Measurements from ENCODE around the gene B4GALT5.
"Not testable (repeated sequence)": the region's sequence is repeated elsewhere in the genome, so short reads cannot be mapped to it uniquely, and the experiment has no call there.

B4GALT5 gene

GRCh38 chr20:49737260-49737659 is 23.6 kb upstream of the B4GALT5 start:
- no peak overlapping the region for H3K4me3 ChIP-seq (replicated peaks; ENCODE audit: low read depth, low read length)
- DNase-seq (ENCODE audit: extremely low read depth, low read depth): no peak
- no peak for TF ChIP-seq CTCF (IDR thresholded peaks at IDR 0.05; ENCODE audit: low read depth, low read length, missing control alignments)

- no peak for TF ChIP-seq CTCF (IDR thresholded peaks at IDR 0.05; ENCODE audit: low read depth, low read length, missing control alignments)
- no peak for DNase-seq (ENCODE audit: extremely low read depth, low read depth)
These were observed 16.1 kb upstream of the B4GALT5 start for GRCh38 chr20:49729780-49730179.

GRCh38 chr20:49727894-49728885 is 14.5 kb upstream of the B4GALT5 start:
- no peak overlapping the region for H3K4me3 ChIP-seq (replicated peaks; ENCODE audit: low read depth, low read length)
- TF ChIP-seq CTCF (IDR thresholded peaks at IDR 0.05; ENCODE audit: low read depth, low read length, missing control alignments): no peak
- no peak for DNase-seq (ENCODE audit: extremely low read depth, low read depth)

More at GRCh38 chr20:49729780-49730179, 16.1 kb upstream of the B4GALT5 start:
- no peak overlapping the region for H3K4me3 ChIP-seq (replicated peaks; ENCODE audit: low read depth, low read length)

GRCh38 chr20:49727478-49727877 is 13.8 kb upstream of the B4GALT5 start:
- no peak overlapping the region for H3K4me3 ChIP-seq (replicated peaks; ENCODE audit: low read depth, low read length)
- no peak for TF ChIP-seq CTCF (IDR thresholded peaks at IDR 0.05; ENCODE audit: low read depth, low read length, missing control alignments)
- DNase-seq (ENCODE audit: extremely low read depth, low read depth): no peak

GRCh38 chr20:49725694-49726093 is 12.0 kb upstream of the B4GALT5 start:
- H3K4me3 ChIP-seq (replicated peaks; ENCODE audit: low read depth, low read length): no peak overlapping the region
- DNase-seq (ENCODE audit: extremely low read depth, low read depth): no peak
- TF ChIP-seq CTCF (IDR thresholded peaks at IDR 0.05; ENCODE audit: low read depth, low read length, missing control alignments): no peak

GRCh38 chr20:49725224-49725606 is 11.5 kb upstream of the B4GALT5 start:
- not testable (repeated sequence) for DNase-seq (ENCODE audit: extremely low read depth, low read depth); H3K4me3 ChIP-seq (replicated peaks; ENCODE audit: low read depth, low read length)

GRCh38 chr20:49724408-49725223 is 10.9 kb upstream of the B4GALT5 start:
- TF ChIP-seq CTCF (IDR thresholded peaks at IDR 0.05; ENCODE audit: low read depth, low read length, missing control alignments): no peak
- no peak overlapping the region for H3K4me3 ChIP-seq (replicated peaks; ENCODE audit: low read depth, low read length)
- no peak for DNase-seq (ENCODE audit: extremely low read depth, low read depth)

GRCh38 chr20:49723758-49724157 is 10.1 kb upstream of the B4GALT5 start:
- H3K4me3 ChIP-seq (replicated peaks; ENCODE audit: low read depth, low read length); DNase-seq (ENCODE audit: extremely low read depth, low read depth): not testable (repeated sequence)

GRCh38 chr20:49721326-49721725 is 7.6 kb upstream of the B4GALT5 start:
- not testable (repeated sequence) for DNase-seq (ENCODE audit: extremely low read depth, low read depth)

More at GRCh38 chr20:49721326-49721725, 7.6 kb upstream of the B4GALT5 start:
- H3K4me3 ChIP-seq (replicated peaks; ENCODE audit: low read depth, low read length): not testable (repeated sequence)
